DOHH2 (cell line): ENCODE data around the gene ERBB2.

Source experiments
- H3F3A ChIP-seq: fragments of 200-600 bp; sonication (generic), shearing (Covaris generic); 2 replicates; pipeline ENCODE4 v1.6.0; 2016; ENCODE audit warnings: antibody characterized with exemption, mild to moderate bottlenecking; ENCODE audit not compliant: control insufficient read depth, insufficient read depth
- H3K27ac ChIP-seq: fragments of 200-600 bp; sonication (generic); 2 replicates; pipeline ENCODE4 v1.5.1; 2014; ENCODE audit warnings: low read depth, mild to moderate bottlenecking, low read length, moderate library complexity
- H3K27me3 ChIP-seq: fragments of 200-600 bp; sonication (generic); 2 replicates; pipeline ENCODE4 v1.6.1; 2014; ENCODE audit warnings: mild to moderate bottlenecking, low read length, mixed read lengths; ENCODE audit not compliant: control insufficient read depth
- H3K36me3 ChIP-seq: fragments of 200-600 bp; sonication (generic); 2 replicates; pipeline ENCODE4 v1.6.1; 2014; ENCODE audit warnings: mild to moderate bottlenecking, low read length, moderate library complexity, mixed read lengths; ENCODE audit not compliant: control insufficient read depth
- H3K4me1 ChIP-seq: fragments of 200-600 bp; sonication (generic); 2 replicates; pipeline ENCODE4 v1.6.1; 2014; ENCODE audit warnings: mild to moderate bottlenecking, low read length, mixed read lengths; ENCODE audit not compliant: control insufficient read depth
- H3K4me2 ChIP-seq: fragments of 200-600 bp; sonication (generic); 2 replicates; pipeline ENCODE4 v1.6.0; 2014; ENCODE audit warnings: mild to moderate bottlenecking, low read length, moderate library complexity
- H3K4me3 ChIP-seq: fragments of 200-600 bp; sonication (generic); 2 replicates; pipeline ENCODE4 v1.5.1; 2014; ENCODE audit warnings: mild to moderate bottlenecking, low read length, mixed read lengths
- H3K79me2 ChIP-seq: fragments of 200-600 bp; sonication (generic); 2 replicates; pipeline ENCODE4 v1.6.1; 2014; ENCODE audit warnings: mild to moderate bottlenecking, low read length, mixed read lengths; ENCODE audit not compliant: control insufficient read depth
- H3K9me2 ChIP-seq: fragments of 200-600 bp; sonication (generic); replicated peaks from 2 replicates; pipeline ENCODE4 v1.6.1; 2014; ENCODE audit warnings: mild to moderate bottlenecking, low read length, mixed read lengths; ENCODE audit not compliant: control insufficient read depth
- H3K9me3 ChIP-seq: fragments of 200-600 bp; sonication (generic); 2 replicates; pipeline ENCODE4 v1.6.1; 2014; ENCODE audit warnings: antibody characterized with exemption, low read length, mixed read lengths; ENCODE audit not compliant: control insufficient read depth, insufficient read depth
- H4K20me1 ChIP-seq: fragments of 200-600 bp; sonication (generic); 2 replicates; pipeline ENCODE4 v1.6.0; 2014; ENCODE audit warnings: low read depth, mild to moderate bottlenecking, antibody characterized with exemption, low read length, moderate library complexity; ENCODE audit not compliant: control insufficient read depth, insufficient read depth
- EZH2phosphoT487 ChIP-seq: fragments of 200-600 bp; sonication (generic); IDR thresholded peaks from 2 replicates; pipeline ENCODE4 v1.6.1; 2017; ENCODE audit warnings: borderline replicate concordance, mild to moderate bottlenecking, antibody characterized with exemption, low read length, moderate library complexity, mixed read lengths
- TF ChIP-seq, protein P1 (sequence below): fragments of 200-600 bp; sonication (generic); IDR thresholded peaks from one replicate; pipeline ENCODE4 v1.5.1; 2014; ENCODE audit warnings: antibody characterized with exemption, mild to moderate bottlenecking, low read depth, low read length; ENCODE audit not compliant: poor library complexity, severe bottlenecking

Gene ERBB2

DNA sequence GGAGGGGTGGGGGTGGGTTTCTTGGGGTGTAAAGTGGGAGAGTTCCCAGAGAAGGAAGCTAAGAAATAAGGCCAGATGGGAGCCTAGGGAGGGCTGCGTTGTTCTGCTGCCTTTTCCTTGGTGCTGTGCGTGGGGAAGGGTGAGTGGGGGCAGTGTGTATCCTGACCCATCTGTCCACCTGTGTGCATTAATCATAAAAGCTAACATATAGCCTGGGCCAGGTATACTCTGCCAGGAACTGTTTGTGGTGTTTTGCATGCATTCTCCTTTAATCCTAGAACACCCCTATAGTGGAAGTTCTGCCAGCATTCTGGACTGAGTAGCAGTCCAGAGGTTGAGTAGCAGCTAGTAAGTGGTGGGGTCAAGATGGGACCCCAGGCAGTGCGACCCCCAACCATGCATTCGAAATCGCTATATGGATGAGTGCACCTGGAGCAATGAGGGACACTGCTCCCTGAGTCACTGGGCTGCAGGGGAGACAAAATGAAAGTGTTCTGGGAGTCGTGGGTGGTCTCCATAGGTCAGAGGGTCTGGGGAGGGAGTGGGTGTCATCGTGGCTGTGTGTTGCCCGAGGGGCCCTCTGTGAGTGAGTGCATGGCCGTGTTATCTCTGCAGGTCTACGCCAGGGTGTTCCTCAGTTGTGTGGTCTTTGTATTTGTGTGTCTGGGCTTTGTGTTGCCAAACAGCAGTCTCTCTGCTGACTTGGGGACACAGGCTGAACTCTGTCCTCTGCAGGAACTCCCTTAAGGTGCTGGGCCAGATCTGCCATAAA, 1.3 kb downstream of the ERBB2 start:
- no peaks in the 10 kb centered on the region for H3K36me3 ChIP-seq
- H3K9me3 ChIP-seq: no peaks in the 10 kb centered on the region
- H4K20me1 ChIP-seq: no peaks in the 10 kb centered on the region
- peaks cover 19% of the 10 kb centered on the region for H3K27me3 ChIP-seq
- no peaks in the 10 kb centered on the region for H3K79me2 ChIP-seq
- no peak overlapping the region for H3K27ac ChIP-seq
- TF ChIP-seq, protein P1, sequence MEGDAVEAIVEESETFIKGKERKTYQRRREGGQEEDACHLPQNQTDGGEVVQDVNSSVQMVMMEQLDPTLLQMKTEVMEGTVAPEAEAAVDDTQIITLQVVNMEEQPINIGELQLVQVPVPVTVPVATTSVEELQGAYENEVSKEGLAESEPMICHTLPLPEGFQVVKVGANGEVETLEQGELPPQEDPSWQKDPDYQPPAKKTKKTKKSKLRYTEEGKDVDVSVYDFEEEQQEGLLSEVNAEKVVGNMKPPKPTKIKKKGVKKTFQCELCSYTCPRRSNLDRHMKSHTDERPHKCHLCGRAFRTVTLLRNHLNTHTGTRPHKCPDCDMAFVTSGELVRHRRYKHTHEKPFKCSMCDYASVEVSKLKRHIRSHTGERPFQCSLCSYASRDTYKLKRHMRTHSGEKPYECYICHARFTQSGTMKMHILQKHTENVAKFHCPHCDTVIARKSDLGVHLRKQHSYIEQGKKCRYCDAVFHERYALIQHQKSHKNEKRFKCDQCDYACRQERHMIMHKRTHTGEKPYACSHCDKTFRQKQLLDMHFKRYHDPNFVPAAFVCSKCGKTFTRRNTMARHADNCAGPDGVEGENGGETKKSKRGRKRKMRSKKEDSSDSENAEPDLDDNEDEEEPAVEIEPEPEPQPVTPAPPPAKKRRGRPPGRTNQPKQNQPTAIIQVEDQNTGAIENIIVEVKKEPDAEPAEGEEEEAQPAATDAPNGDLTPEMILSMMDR: no peak
- no peak for TF ChIP-seq EZH2phosphoT487
- H3K4me3 ChIP-seq: no peak overlapping the region
- no peak overlapping the region for H3K4me2 ChIP-seq
- H3K4me1 ChIP-seq: peaks cover 4% of the 10 kb centered on the region; the same call in 1 of the 2 replicates
- H3K9me2 ChIP-seq: no peaks in the 10 kb centered on the region
- 0 out of 2 replicates have a peak, but pooled peaks cover 2% of the 10 kb centered on the region for H3F3A ChIP-seq

DNA sequence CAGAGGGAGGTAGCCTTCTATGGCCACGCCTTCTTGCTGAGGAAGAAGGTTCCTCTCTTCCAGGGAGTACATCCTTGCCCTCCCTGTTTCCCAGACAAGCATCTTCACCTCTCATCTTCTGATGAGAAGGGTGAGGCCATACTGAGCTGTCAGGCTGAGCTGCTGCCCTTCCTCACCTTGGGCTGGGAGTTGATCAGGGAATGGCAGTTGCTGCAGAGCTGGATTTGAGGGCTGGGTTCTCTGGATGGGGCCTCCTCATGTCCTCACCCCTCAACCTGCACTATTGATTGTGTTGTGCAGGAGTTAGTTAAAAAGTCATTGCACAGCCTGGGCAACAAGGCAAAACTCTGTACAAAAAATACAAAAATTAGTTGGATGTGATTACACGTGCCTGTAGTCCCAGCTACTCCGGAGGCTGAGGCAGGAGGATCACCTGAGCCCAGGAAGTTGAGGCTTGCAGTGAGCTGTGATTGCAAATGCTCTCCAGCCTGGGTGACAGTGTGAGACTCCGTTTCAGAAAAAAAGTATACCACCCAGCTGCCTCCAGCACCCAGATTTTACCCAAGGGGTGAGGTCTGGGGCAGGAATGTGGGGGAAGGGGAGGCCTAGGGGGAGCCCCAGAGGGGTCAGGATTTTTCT, 2.0 kb downstream of the ERBB2 start:
- TF ChIP-seq EZH2phosphoT487: no peak
- TF ChIP-seq, protein P1: no peak
- H3K27ac ChIP-seq: no peak overlapping the region
- H3F3A ChIP-seq: 0 out of 2 replicates have a peak, but pooled peaks cover 2% of the 10 kb centered on the region
- H3K27me3 ChIP-seq: peaks cover 19% of the 10 kb centered on the region
- no peak overlapping the region for H3K4me3 ChIP-seq
- no peaks in the 10 kb centered on the region for H3K79me2 ChIP-seq
- no peak overlapping the region for H3K4me2 ChIP-seq
- no peaks in the 10 kb centered on the region for H4K20me1 ChIP-seq
- H3K9me2 ChIP-seq: no peaks in the 10 kb centered on the region
- H3K9me3 ChIP-seq: no peaks in the 10 kb centered on the region
- H3K36me3 ChIP-seq: no peaks in the 10 kb centered on the region
- peaks cover 6% of the 10 kb centered on the region for H3K4me1 ChIP-seq

DNA sequence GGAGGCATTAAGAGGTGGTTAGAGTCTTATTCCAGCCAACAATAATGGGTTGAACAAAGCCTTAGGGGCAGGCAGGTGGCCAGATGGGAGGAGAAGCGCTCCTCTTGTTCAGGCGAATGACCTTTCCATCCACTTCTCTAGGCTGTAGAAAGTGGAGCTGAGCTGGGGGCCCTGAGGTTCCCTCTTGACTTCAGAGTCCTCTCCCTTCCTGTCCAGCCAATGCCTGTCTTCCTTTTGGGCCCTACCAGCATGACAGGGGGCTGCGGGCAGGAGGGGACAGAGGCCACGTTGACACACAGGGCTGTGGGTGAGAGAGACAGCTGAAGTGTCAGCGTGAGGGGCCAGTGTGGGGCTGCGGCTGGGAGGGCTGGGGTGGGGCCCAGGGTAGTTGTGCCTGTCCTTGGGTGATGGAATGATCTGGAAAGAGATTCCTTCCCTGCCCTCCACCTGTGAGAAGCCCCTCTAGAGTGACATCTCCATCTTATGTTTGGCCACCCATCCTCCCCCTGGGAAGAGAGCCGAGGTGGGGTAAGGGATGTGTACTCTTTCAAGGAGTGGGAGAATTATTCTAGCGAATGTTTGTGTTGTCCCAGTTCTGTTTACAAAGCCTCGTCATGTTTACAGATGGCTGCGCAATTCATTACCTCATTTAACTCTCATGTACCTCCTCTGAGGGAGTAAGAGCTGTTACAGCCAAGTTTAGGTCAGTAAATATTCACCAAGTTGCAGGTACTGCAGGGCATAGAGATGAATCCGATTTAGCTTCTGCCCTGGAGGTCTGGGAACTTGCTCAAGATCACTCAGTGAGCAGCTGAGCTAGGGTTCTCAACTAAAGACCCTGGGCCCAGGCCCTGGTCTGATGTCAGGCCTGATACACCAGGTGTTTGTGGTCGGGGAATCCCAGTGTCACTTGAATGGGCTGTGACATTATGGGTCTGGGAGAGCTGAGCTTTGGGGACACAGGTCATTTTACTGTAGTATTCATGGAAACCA, 3.3 kb downstream of the ERBB2 start:
- H3K4me1 ChIP-seq: peaks cover 12% of the 10 kb centered on the region
- H4K20me1 ChIP-seq: no peaks in the 10 kb centered on the region
- H3K27ac ChIP-seq: no peak overlapping the region
- no peak overlapping the region for H3K4me3 ChIP-seq
- H3K36me3 ChIP-seq: no peaks in the 10 kb centered on the region
- peaks cover 19% of the 10 kb centered on the region for H3K27me3 ChIP-seq
- no peaks in the 10 kb centered on the region for H3K9me2 ChIP-seq
- H3F3A ChIP-seq: 0 out of 2 replicates have a peak, but pooled peaks cover 2% of the 10 kb centered on the region
- no peaks in the 10 kb centered on the region for H3K9me3 ChIP-seq
- TF ChIP-seq, protein P1: no peak
- no peak for TF ChIP-seq EZH2phosphoT487
- no peak overlapping the region for H3K4me2 ChIP-seq
- H3K79me2 ChIP-seq: no peaks in the 10 kb centered on the region
